Measurements from ENCODE around the gene ATP8B1. TPM values are rescaled to one million over a fixed set of nuclear protein-coding genes. Genes with fewer than 3 reads are reported as not detected.

ATP8B1 gene
- total RNA-seq, 3 donors from 2014 or later: 175 to 406 (median 316) TPM

DNA sequence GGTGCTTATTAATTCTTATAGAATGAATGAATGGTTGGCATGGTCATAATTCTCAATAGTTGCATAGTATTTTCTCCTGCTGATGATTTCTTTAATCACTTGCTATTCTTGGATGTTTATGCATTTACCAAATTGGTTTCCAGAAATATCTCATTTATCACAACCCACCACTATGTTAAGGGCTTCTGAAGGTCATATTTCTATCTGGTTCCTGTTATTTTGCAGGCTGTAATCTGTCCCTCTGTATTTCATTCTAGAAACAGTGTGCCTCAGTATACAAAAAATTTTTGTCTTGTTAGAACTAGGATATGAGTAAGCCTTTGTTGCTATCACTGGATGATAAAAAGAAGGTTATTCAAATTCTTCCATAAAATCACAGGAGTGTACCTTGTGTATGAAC, 6.1 kb upstream of the ATP8B1 start:
- no peak for ATAC-seq
- TF ChIP-seq, protein P1, sequence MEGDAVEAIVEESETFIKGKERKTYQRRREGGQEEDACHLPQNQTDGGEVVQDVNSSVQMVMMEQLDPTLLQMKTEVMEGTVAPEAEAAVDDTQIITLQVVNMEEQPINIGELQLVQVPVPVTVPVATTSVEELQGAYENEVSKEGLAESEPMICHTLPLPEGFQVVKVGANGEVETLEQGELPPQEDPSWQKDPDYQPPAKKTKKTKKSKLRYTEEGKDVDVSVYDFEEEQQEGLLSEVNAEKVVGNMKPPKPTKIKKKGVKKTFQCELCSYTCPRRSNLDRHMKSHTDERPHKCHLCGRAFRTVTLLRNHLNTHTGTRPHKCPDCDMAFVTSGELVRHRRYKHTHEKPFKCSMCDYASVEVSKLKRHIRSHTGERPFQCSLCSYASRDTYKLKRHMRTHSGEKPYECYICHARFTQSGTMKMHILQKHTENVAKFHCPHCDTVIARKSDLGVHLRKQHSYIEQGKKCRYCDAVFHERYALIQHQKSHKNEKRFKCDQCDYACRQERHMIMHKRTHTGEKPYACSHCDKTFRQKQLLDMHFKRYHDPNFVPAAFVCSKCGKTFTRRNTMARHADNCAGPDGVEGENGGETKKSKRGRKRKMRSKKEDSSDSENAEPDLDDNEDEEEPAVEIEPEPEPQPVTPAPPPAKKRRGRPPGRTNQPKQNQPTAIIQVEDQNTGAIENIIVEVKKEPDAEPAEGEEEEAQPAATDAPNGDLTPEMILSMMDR (IDR thresholded peaks at IDR 0.05): no peak
- intact Hi-C loops (cut with DNase I, micrococcal nuclease): no loop called here
- no peak overlapping the region for H3K4me3 ChIP-seq
- peaks cover 6% of the 10 kb centered on the region for H3K4me1 ChIP-seq (ENCODE audit: low read depth)
- peaks cover 6% of the 10 kb centered on the region for H3K9me3 ChIP-seq
- DNase-seq: no peak
- no peaks in the 10 kb centered on the region for H3K36me3 ChIP-seq (ENCODE audit: low read depth)

DNA sequence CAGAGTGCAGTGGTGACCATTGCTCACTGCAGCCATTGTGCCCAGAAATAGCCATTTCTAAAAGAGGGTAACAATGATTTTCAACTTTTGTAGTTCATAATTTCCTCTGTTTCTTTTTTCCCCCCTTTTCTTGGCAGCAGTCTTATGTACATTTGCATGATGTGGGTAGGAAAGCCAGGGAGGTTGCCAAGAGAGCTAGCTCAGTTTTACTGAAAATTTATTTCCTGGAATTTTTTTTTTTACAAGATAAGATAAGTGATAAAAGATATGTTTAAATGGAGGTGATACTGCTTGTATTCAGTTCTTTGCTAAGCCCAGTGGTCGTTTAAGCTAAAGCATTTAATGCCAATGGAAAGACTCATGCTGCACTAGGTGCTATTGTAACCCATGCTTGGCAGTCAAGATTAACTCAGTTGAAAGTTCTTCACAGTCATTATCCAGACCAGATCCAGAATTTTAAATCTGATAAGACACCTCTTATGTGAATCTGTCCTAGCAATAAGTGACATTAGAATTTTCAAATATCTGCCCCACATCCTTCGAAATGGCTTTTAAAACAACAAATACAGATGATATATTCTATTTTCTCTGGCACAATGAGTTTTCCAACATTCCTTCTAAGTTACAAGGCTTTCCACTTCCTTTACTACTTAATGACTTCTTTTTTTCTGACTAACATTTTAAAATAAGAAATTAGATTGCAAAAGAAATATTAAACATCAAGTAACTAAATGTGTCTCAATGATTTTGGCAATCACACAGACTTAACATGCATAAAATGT, 4.4 kb upstream of the ATP8B1 start:
- TF ChIP-seq, protein P1 (IDR thresholded peaks at IDR 0.05): no peak
- Histone ChIP-seq H3K9me3 (peaks cover 3% of the 10 kb centered on the region), H3K4me3 (no peak overlapping the region), H3K36me3 (ENCODE audit: low read depth) (no peaks in the 10 kb centered on the region), H3K4me1 (ENCODE audit: low read depth) (peaks cover 6% of the 10 kb centered on the region)
- intact Hi-C loops (cut with DNase I, micrococcal nuclease): no loop called here
- DNase-seq (no peak), ATAC-seq (no peak)

DNA sequence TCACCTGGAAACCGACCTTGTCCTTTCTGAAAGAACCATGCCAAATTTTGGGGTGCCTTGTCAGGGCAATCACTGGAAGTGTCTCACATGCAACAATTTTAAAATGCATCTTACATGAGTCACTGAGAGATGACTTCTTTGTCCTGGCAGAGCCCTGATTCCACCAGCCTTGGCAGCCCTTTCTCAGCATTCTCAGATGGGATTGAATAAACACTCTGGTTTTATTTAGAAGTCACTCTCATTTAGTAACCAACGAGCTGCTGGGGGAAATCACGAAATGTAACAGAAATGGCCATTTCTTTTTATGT, 3.8 kb upstream of the ATP8B1 start:
- H3K4me1 ChIP-seq (ENCODE audit: low read depth): peaks cover 9% of the 10 kb centered on the region
- TF ChIP-seq, protein P1 (IDR thresholded peaks at IDR 0.05): no peak
- no peaks in the 10 kb centered on the region for H3K36me3 ChIP-seq (ENCODE audit: low read depth)
- no peak overlapping the region for H3K4me3 ChIP-seq
- no peaks in the 10 kb centered on the region for H3K9me3 ChIP-seq
- DNase-seq (no peak), ATAC-seq (no peak)
- intact Hi-C loops (cut with DNase I, micrococcal nuclease): no loop called here

DNA sequence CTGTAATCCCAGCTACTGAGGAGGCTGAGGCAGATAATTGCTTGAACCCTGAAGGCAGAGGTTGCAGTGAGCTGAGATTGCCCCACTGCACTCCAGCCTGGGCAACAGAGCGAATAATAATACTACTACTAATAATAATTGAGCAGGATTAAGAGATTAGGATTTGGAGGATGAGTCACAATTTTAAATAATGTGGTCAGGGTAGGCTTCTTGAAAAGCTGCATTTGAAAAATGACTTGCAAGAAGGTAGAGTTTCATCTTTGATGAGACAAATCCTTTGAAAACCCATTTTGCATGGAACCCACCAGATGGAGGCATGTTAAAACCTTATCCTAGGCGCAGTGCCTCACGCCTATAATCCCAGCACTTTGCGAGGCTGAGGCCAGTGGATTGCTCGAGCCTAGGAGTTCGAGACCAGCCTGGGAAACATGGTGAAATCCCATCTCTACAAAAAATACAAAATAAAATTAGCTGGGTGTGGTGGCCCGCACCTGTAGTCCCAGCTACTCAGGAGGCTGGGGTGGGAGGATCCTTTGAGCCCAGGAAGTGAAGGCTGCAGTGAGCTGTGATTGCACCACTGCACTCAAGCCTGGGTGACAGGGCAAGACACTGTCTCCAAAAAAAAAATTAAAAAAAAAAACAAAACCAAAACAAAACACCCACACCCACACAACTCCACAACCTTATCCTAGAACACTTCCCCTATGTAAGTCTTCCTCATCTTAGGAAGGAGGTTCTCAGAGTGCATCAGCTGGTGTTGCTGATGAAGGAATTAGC, 3.3 kb upstream of the ATP8B1 start:
- DNase-seq: no peak
- Histone ChIP-seq H3K36me3 (ENCODE audit: low read depth) (no peaks in the 10 kb centered on the region), H3K4me1 (ENCODE audit: low read depth) (peaks cover 9% of the 10 kb centered on the region), H3K9me3 (no peaks in the 10 kb centered on the region), H3K4me3 (no peak overlapping the region)
- intact Hi-C loops (cut with DNase I, micrococcal nuclease): no loop called here
- no peak for ATAC-seq
- TF ChIP-seq, protein P1 (IDR thresholded peaks at IDR 0.05): no peak

DNA sequence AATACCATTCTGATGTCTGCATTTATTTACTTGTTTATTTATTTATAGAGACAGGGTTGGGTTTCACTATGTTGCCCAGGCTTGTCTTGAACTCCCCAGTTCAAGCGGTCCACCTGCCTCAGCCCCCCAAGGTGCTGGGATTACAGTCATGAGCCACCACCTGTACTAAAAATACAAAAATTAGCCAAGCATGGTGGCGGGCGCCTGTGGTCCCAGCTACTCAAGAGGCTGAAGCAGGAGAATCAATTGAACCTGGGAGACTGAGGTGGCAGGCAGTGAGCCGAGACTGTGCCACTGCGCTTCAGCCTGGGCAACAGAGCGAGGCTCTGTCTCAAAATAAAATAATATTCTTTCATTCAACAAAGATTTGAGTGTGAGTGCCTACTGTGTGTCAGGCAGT, 2.0 kb upstream of the ATP8B1 start:
- TF ChIP-seq, protein P1 (IDR thresholded peaks at IDR 0.05): no peak
- intact Hi-C loops (cut with DNase I, micrococcal nuclease): no loop called here
- Histone ChIP-seq H3K4me1 (ENCODE audit: low read depth) (peaks cover 9% of the 10 kb centered on the region), H3K9me3 (no peaks in the 10 kb centered on the region), H3K4me3 (no peak overlapping the region), H3K36me3 (ENCODE audit: low read depth) (no peaks in the 10 kb centered on the region)
- no peak for DNase-seq
- ATAC-seq: no peak

Measured in mucosa of descending colon (tissue), 3 donors.